ENCODE results near the gene TOB2.

Gene TOB2

GRCh38 chr22:41488076-41488475, 41.5 kb upstream of the TOB2 start:
- H3K79me2 ChIP-seq (ENCODE audit: low read length): peaks cover 97% of the 10 kb centered on the region
- TF ChIP-seq EZH2 (optimal IDR thresholded peaks at IDR 0.05; ENCODE audit: low read depth, low read length) (no peak), CTCF (IDR thresholded peaks at IDR 0.05; ENCODE audit: low read length) (no peak)
- H3K9ac ChIP-seq (ENCODE audit: low read length): no peak overlapping the region
- no peak overlapping the region for H2AFZ ChIP-seq (ENCODE audit: low read length)
- H3K4me3 ChIP-seq (ENCODE audit: low read length): no peak overlapping the region
- H3K27ac ChIP-seq (ENCODE audit: low read length): no peak overlapping the region
- no peaks in the 10 kb centered on the region for H3F3A ChIP-seq (ENCODE audit: insufficient read depth, low read length)
- DNase-seq: no peak
- no peaks in the 10 kb centered on the region for H3K27me3 ChIP-seq (replicated peaks; ENCODE audit: insufficient read depth, low read length)
- peaks cover 26% of the 10 kb centered on the region for H4K20me1 ChIP-seq (ENCODE audit: insufficient read depth, low read length)
- H3K36me3 ChIP-seq (replicated peaks; ENCODE audit: insufficient read depth, low read length): no peaks in the 10 kb centered on the region
- H3K9me3 ChIP-seq (replicated peaks; ENCODE audit: insufficient read depth, low read length): no peaks in the 10 kb centered on the region
- H3K4me2 ChIP-seq (ENCODE audit: low read depth, low read length): no peak overlapping the region
- no peaks in the 10 kb centered on the region for H3K4me1 ChIP-seq (ENCODE audit: low read length)
- no peaks in the 10 kb centered on the region for H3K9me2 ChIP-seq (replicated peaks; ENCODE audit: insufficient read depth, low read length)

- Histone ChIP-seq H3K27me3 (replicated peaks; ENCODE audit: insufficient read depth, low read length) (no peaks in the 10 kb centered on the region), H3K4me3 (ENCODE audit: low read length) (no peak overlapping the region), H3K4me1 (ENCODE audit: low read length) (no peaks in the 10 kb centered on the region), H3K9me2 (replicated peaks; ENCODE audit: insufficient read depth, low read length) (no peaks in the 10 kb centered on the region), H3K4me2 (ENCODE audit: low read depth, low read length) (no peak overlapping the region), H3K36me3 (replicated peaks; ENCODE audit: insufficient read depth, low read length) (no peaks in the 10 kb centered on the region), H3F3A (ENCODE audit: insufficient read depth, low read length) (no peaks in the 10 kb centered on the region), H3K27ac (ENCODE audit: low read length) (no peak overlapping the region), H2AFZ (ENCODE audit: low read length) (no peak overlapping the region), H3K9me3 (replicated peaks; ENCODE audit: insufficient read depth, low read length) (no peaks in the 10 kb centered on the region), H3K9ac (ENCODE audit: low read length) (no peak overlapping the region), H4K20me1 (ENCODE audit: insufficient read depth, low read length) (peaks cover 33% of the 10 kb centered on the region), H3K79me2 (ENCODE audit: low read length) (peaks cover 97% of the 10 kb centered on the region)
- no peak for DNase-seq
- TF ChIP-seq CTCF (IDR thresholded peaks at IDR 0.05; ENCODE audit: low read length) (no peak), EZH2 (optimal IDR thresholded peaks at IDR 0.05; ENCODE audit: low read depth, low read length) (no peak), EZH2phosphoT487 (IDR thresholded peaks at IDR 0.05; ENCODE audit: low read length) (no peak)
These were observed 40.7 kb upstream of the TOB2 start for GRCh38 chr22:41487037-41487935.

- Histone ChIP-seq H3K27ac (ENCODE audit: low read length) (no peak overlapping the region), H3K4me3 (ENCODE audit: low read length) (no peak overlapping the region), H2AFZ (ENCODE audit: low read length) (no peak overlapping the region), H3K9me2 (replicated peaks; ENCODE audit: insufficient read depth, low read length) (no peaks in the 10 kb centered on the region), H4K20me1 (ENCODE audit: insufficient read depth, low read length) (peaks cover 49% of the 10 kb centered on the region), H3K9me3 (replicated peaks; ENCODE audit: insufficient read depth, low read length) (no peaks in the 10 kb centered on the region), H3K79me2 (ENCODE audit: low read length) (peaks cover 97% of the 10 kb centered on the region), H3F3A (ENCODE audit: insufficient read depth, low read length) (no peaks in the 10 kb centered on the region), H3K27me3 (replicated peaks; ENCODE audit: insufficient read depth, low read length) (no peaks in the 10 kb centered on the region), H3K4me2 (ENCODE audit: low read depth, low read length) (no peak overlapping the region), H3K36me3 (replicated peaks; ENCODE audit: insufficient read depth, low read length) (no peaks in the 10 kb centered on the region), H3K9ac (ENCODE audit: low read length) (no peak overlapping the region), H3K4me1 (ENCODE audit: low read length) (no peaks in the 10 kb centered on the region)
- TF ChIP-seq EZH2phosphoT487 (IDR thresholded peaks at IDR 0.05; ENCODE audit: low read length): no peak
- TF ChIP-seq CTCF (IDR thresholded peaks at IDR 0.05; ENCODE audit: low read length): no peak
- TF ChIP-seq EZH2 (optimal IDR thresholded peaks at IDR 0.05; ENCODE audit: low read depth, low read length): no peak
- no peak for DNase-seq
These were observed 38.4 kb upstream of the TOB2 start for GRCh38 chr22:41485033-41485432.
